Amygdala (tissue), 56 donors: ENCODE data around the gene IGDCC3.
"Not testable (repeated sequence)": the region's sequence is repeated elsewhere in the genome, so short reads cannot be mapped to it uniquely, and the experiment has no call there.

Experiments used
- DNase-seq, 56 donors: peaks; one replicate each; lab custom pipeline; 2025; lab: John Stamatoyannopoulos, UW

The IGDCC3 gene

GRCh38 chr15:65408324-65409035, 30.7 kb upstream of the IGDCC3 start:
- no peak for DNase-seq

DNA sequence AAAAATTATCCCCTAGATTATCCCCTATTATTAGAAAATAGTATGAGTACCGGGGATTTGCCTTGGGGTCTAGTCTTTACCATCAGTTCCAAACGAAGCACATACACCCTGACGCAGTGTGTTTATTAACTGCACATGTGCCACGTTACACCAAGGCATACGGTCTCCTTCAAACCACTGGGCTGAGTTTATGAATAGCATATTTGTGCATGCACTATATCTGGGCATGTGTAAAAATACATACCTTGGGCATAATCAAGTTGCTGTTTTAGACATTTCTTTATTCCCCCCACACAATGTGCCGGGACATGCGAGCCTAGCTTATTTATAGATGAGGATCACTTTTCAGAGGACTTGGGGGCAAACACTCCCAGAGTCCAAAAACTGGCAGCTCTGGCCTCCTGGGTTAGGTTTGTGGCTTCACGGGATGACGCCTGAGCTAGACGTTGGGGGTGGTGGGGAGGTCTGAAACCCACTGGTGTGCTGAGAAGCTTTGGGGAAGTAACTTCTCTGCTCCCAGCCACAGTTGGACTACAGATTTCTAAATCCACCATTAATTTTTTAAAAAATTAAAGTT, 28.7 kb upstream of the IGDCC3 start:
- no peak for DNase-seq

DNA sequence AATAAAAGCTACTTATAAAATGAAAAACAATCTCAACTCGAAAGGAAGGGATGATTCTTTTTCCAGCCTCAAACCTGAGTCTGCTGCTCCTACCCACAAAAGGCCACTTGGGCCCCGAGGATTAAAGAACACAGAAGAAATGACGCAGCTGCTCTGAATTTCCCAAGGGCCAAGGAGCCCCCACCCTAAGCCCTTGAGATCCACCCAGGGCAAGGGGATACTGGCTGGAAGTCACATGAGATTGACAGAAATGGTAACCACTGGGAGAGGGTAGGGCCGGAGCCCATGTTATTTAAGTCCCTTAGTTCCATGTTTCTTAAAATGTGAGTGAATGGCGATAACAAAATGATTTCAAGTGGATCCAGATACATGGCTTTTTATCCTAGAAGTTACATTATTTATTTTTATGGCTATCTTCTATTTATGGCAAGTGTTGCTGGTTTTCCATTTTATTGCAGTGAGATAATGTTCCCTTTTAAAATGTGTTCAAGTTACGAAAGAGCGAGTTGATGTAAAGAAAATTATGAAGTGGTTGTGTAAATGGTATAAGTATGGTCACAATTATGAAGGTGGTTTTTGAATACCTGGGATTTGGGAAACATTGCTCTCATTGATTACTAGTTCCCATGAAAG, 28.1 kb upstream of the IGDCC3 start:
- DNase-seq, result no peak

GRCh38 chr15:65404186-65404872, 26.5 kb upstream of the IGDCC3 start:
- no peak for DNase-seq

GRCh38 chr15:65402961-65403360, 25.2 kb upstream of the IGDCC3 start:
- no peak for DNase-seq

DNA sequence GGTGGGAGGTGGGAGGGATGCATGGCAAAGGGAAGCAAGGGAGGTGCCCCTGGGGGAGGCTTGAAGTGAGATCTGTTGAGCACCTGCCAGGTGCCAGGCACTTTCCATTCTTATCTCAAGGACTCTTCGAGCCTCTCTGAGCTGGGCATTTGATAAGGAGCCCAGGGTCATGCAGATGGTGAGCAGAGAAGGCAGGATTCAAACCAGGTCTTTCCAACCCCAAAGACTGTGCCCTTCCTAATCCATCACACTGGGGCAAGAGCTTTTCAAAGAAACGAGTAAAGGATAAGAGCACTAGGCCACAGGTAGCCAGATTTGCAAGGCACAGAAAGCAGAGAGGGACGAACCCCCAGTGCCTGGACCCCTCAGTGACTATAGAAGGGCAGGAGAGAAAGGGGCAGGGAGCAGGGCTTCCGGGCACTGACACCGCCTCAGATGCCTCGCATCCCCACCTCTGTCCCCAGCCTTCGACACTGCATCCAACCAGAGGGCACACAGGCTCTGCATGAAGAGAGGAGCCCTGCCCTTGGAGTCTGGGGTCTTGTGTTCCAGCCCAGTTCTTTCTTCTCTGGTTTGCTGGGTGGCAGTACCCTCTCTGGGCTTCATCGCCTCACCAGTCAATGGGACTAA, 23.9 kb upstream of the IGDCC3 start:
- DNase-seq, result no peak

DNA sequence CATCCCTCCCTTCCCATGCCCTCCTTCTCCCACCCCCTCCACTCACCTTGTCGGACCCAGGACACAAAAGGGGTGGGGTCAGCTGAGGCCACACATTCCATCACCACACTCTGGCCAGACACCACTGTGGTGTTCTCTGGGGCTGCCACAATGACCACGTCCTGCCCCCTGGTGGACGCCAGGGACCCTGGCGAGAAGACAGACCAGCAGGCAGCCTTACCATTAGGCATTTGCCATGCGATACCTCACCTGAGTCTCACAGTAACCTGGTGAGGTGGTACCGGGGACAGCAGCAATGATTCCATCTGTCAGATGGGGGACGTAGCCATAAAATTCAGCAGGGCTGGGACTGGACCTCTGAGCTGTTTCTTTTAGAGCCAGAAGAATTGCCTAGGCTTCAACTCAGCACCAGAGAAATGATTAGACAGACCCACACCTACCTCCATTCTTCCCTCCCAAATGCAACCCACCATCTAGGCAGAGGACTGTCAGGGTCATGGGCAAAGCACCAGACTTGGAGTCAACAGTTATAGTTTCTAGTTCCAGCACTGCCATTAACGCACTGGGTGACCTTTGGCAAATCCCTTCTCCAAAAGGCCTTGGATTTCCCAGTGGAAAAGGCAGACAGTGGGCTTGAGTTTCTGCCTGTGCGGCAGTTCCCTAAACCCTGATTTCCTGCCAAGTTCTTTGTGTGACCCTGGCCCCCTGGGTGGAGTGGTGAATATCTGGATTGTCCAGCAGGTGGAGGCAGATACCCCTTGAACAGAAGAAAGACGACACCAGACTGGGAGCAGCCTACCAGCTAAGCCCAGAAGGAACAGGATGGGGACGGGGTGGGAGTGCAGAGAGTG, 23.2 kb upstream of the IGDCC3 start:
- peak in 31 of 56 donors; percentile 3 to 58 (median 22) for DNase-seq

GRCh38 chr15:65399997-65400396, 22.2 kb upstream of the IGDCC3 start:
- DNase-seq, result no peak

- DNase-seq, result no peak
Observed at GRCh38 chr15:65399001-65399706, 21.4 kb upstream of the IGDCC3 start.

DNA sequence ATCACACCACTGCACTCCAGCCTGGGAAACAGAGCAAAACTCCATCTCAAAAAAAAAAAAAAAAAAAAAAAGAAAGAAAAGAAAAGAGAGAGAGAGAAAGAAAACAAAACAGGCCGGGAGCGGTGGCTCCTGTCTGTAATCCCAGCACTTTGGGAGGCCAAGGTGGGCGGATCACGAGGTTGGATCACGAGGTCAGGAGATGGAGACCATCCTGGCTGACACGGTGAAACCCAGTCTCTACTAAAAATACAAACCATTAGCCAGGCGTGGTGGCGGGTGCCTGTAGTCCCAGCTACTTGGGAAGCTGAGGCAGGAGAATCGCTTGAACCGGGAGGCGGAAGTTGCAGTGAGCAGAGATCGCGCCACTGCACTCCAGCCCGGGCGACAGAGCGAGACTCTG, 20.7 kb upstream of the IGDCC3 start:
- DNase-seq, result not testable (repeated sequence)

DNA sequence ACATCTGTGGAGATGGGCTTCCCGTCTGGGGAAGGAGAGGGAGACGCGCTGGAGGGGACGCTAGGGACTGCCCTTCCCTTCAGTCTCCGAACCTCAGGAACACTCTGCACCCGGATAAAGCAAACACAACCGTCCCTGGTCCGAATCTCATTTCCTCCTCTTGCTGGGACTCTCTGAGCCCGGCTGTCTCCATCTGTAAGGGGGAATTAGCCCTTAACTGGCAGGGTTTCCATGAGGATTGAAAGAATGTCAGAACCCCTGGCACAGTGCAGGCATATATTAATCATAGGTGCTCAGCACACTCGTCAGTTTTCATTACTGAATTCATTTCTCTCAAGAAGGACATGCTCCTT, 19.1 kb upstream of the IGDCC3 start:
- no peak for DNase-seq

- no peak for DNase-seq
Observed at GRCh38 chr15:65396283-65396964, 18.6 kb upstream of the IGDCC3 start.

- no peak for DNase-seq
Observed at GRCh38 chr15:65395567-65396202, 17.9 kb upstream of the IGDCC3 start.

DNA sequence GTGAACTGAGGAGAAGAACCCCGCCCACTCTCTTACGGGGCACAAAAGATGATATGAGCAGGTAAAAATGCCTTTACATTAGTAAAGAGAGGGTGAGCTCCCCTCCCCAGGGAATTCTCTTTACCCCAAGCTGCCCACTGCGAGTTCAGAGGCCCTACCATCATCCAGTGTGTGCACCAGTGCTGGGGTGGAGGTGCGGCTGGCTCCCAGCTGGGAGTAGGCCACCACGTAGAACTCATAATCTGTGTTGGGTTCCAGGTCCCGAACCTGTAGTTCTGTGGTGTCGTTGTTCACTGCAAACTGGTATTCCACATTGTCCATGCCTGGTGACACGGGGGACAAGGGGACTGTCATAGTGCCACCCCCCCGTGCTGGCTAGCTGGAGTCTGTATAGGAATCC, 17.1 kb upstream of the IGDCC3 start:
- DNase-seq, result no peak

GRCh38 chr15:65394280-65394789, 16.5 kb upstream of the IGDCC3 start:
- no peak for DNase-seq

GRCh38 chr15:65393557-65393956, 15.8 kb upstream of the IGDCC3 start:
- no peak for DNase-seq

DNA sequence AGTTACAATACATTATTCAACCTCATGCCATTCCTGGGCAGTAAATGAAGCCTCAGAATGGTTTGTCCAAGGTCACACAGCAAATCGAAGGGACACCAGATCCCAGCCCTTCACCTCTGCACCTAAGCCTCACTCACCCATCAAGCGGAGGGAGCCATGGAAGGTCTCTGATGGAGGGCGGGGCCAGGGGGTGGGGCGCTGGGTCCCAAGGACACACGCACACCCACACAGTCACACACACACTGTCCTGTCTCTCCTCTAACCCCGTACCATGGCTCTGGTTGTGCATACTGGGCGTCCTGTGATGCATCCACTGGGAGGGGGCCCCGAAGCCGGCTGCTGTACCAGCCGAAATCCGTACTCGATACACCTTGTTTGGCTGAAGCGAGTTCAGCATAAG, 15.3 kb upstream of the IGDCC3 start:
- DNase-seq, result no peak

DNA sequence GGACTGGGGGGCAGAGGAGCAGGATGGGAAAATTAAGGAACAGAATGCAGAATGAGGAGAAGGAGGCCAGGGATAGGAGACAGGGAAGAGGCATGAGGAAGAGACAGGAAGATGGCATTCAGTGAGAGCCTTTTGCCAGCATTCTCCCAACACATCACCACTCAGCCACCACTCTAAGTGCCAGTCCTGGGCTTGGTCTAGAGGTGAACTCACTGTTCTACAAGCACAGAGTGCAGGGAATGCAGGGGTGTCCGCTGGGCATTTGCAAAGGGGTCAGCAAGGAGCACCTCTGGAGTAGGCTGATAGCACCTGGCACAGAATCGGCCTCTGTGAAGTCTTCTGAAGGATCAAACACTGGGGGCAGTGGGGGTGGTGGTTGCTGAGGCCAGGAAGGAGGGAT, 14.6 kb upstream of the IGDCC3 start:
- no peak for DNase-seq
